Neuronal stem cell (in vitro differentiated cells): Measurements from ENCODE around the gene ARHGAP28.

Source experiments
- DNase-seq: peaks from one replicate; pipeline ENCODE4 v3.0.0-alpha.2; 2013; ENCODE audit warnings: low spot score
- H2AFZ ChIP-seq: one replicate; pipeline ENCODE4 v1.6.1; 2013; ENCODE audit warnings: mild to moderate bottlenecking, low read length, inconsistent platforms
- H2AK5ac ChIP-seq: 2 replicates; pipeline ENCODE4 v1.6.1; 2013; ENCODE audit warnings: low read depth, mild to moderate bottlenecking, inconsistent platforms, low read length, moderate library complexity, mixed read lengths
- H2BK120ac ChIP-seq: 2 replicates; pipeline ENCODE4 v1.6.1; 2013; ENCODE audit warnings: low read depth, mild to moderate bottlenecking, inconsistent platforms, low read length, moderate library complexity, mixed read lengths
- H2BK12ac ChIP-seq: one replicate; pipeline ENCODE4 v1.6.1; 2013; ENCODE audit warnings: low read length, inconsistent platforms
- H2BK15ac ChIP-seq: 2 replicates; pipeline ENCODE4 v1.6.1; 2013; ENCODE audit warnings: mild to moderate bottlenecking, low read length, inconsistent platforms, mixed read lengths
- H2BK5ac ChIP-seq: one replicate; pipeline ENCODE4 v1.6.1; 2013; ENCODE audit warnings: inconsistent platforms, mild to moderate bottlenecking, low read length, moderate library complexity
- H3K14ac ChIP-seq: one replicate; pipeline ENCODE4 v1.6.1; 2013; ENCODE audit warnings: low read length, inconsistent platforms
- H3K18ac ChIP-seq: 2 replicates; pipeline ENCODE4 v1.6.1; 2013; ENCODE audit warnings: low read length, inconsistent platforms
- H3K23ac ChIP-seq: 2 replicates; pipeline ENCODE4 v1.6.1; 2013; ENCODE audit warnings: low read depth, mild to moderate bottlenecking, mixed read lengths, low read length, inconsistent platforms; ENCODE audit not compliant: poor library complexity
- H3K27ac ChIP-seq: replicated peaks from 3 replicates; pipeline ENCODE4 v1.5.1; 2013; ENCODE audit warnings: low read length, inconsistent platforms
- H3K27me3 ChIP-seq, 3 experiments: 2 replicates each; pipeline ENCODE4 v1.6.1; 2013; ENCODE audit warnings: low read length in 3 of 3, mild to moderate bottlenecking in 2 of 3, inconsistent platforms in 1 of 3, low read depth in 1 of 3, mixed read lengths in 1 of 3, moderate library complexity in 1 of 3; ENCODE audit not compliant: control insufficient read depth in 3 of 3, insufficient read depth in 3 of 3
- H3K36me3 ChIP-seq, 2 donors: replicated peaks in 1 of 2; 2 replicates each; pipeline ENCODE4 v1.6.1; 2013; ENCODE audit warnings: low read length in 2 of 2; ENCODE audit not compliant: control insufficient read depth in 2 of 2, insufficient read depth in 2 of 2
- H3K4ac ChIP-seq: 2 replicates; pipeline ENCODE4 v1.6.1; 2013; ENCODE audit warnings: inconsistent platforms, mild to moderate bottlenecking, low read length, moderate library complexity
- H3K4me1 ChIP-seq, 2 donors: 1 replicate in 1 of 2; 2 replicates in 1 of 2; pipeline ENCODE4 v1.6.1; 2013; ENCODE audit warnings: low read length in 2 of 2, low read depth in 1 of 2; ENCODE audit not compliant: control insufficient read depth in 2 of 2, insufficient read depth in 1 of 2
- H3K4me2 ChIP-seq: one replicate; pipeline ENCODE4 v1.6.1; 2013; ENCODE audit warnings: mild to moderate bottlenecking, low read length, inconsistent platforms; ENCODE audit not compliant: insufficient read depth, poor library complexity, severe bottlenecking
- H3K4me3 ChIP-seq, 2 donors: 2 replicates each; pipeline ENCODE4 v1.5.1; 2013; ENCODE audit warnings: low read length in 2 of 2, mild to moderate bottlenecking in 2 of 2, inconsistent platforms in 1 of 2, moderate library complexity in 1 of 2
- H3K79me1 ChIP-seq: one replicate; pipeline ENCODE4 v1.6.1; 2013; ENCODE audit warnings: low read depth, mild to moderate bottlenecking, inconsistent platforms, low read length, moderate library complexity
- H3K9ac ChIP-seq: one replicate; pipeline ENCODE4 v1.6.1; 2013; ENCODE audit warnings: mild to moderate bottlenecking, low read depth, low read length, inconsistent platforms; ENCODE audit not compliant: poor library complexity
- H3K9me3 ChIP-seq, 2 donors: replicated peaks in 1 of 2; 2 replicates each; pipeline versions ENCODE3 to v1.6.1; 2013; ENCODE audit warnings: low read length in 2 of 2, mild to moderate bottlenecking in 2 of 2, inconsistent platforms in 1 of 2, low read depth in 1 of 2, mixed read lengths in 1 of 2, moderate library complexity in 1 of 2; ENCODE audit not compliant: control insufficient read depth in 2 of 2, insufficient read depth in 1 of 2
- H4K8ac ChIP-seq: one replicate; pipeline ENCODE4 v1.6.1; 2013; ENCODE audit warnings: low read depth, mild to moderate bottlenecking, inconsistent platforms, low read length, moderate library complexity
- H4K91ac ChIP-seq: one replicate; pipeline ENCODE4 v1.6.1; 2013; ENCODE audit warnings: low read length, low read depth, mild to moderate bottlenecking, inconsistent platforms; ENCODE audit not compliant: poor library complexity
- WGBS, 2 donors: extraction: QIAGEN DNeasy Blood & Tissue Kit; methylation state at CpG; one replicate each; pipeline ENCODE4 v1.1.7; 2013; ENCODE audit warnings: missing lambda C conversion rate in 2 of 2, mixed read lengths in 1 of 2; ENCODE audit not compliant: insufficient read length in 2 of 2, insufficient replicate concordance in 1 of 2; ENCODE audit errors: extremely low coverage in 2 of 2; 5-methylcytosine and 5-hydroxymethylcytosine counted together

The ARHGAP28 gene

GRCh38 chr18:6871566-6871965, 142.1 kb downstream of the ARHGAP28 start:
- no peak overlapping the region for H2AFZ ChIP-seq
- no peaks in the 10 kb centered on the region for H3K79me1 ChIP-seq
- no peak overlapping the region for H3K9ac ChIP-seq
- no peak overlapping the region for H2AK5ac ChIP-seq
- H2BK5ac ChIP-seq: no peak overlapping the region
- H4K8ac ChIP-seq: no peak overlapping the region
- no peaks in the 10 kb centered on the region for H3K27me3 ChIP-seq
- H3K36me3 ChIP-seq: peaks cover 3 to 18% of the 10 kb centered on the region in 2 donors
- WGBS, 2 donors: no CpG with 5 or more reads among the region's 6 CpGs
- H3K9me3 ChIP-seq: no peaks in the 10 kb centered on the region
- no peak overlapping the region for H3K18ac ChIP-seq
- H3K27ac ChIP-seq: no peak overlapping the region
- H2BK120ac ChIP-seq: no peak overlapping the region
- no peak overlapping the region for H3K4me3 ChIP-seq
- no peak for DNase-seq
- no peak overlapping the region for H2BK12ac ChIP-seq
- H2BK15ac ChIP-seq: no peak overlapping the region
- H4K91ac ChIP-seq: no peak overlapping the region
- H3K23ac ChIP-seq: no peak overlapping the region
- no peak overlapping the region for H3K4ac ChIP-seq
- H3K14ac ChIP-seq: no peak overlapping the region
- no peak overlapping the region for H3K4me2 ChIP-seq
- H3K4me1 ChIP-seq: peaks cover 5 to 6% of the 10 kb centered on the region in 2 donors

- Histone ChIP-seq H3K4ac (no peak overlapping the region), H3K14ac (no peak overlapping the region), H3K9ac (no peak overlapping the region), H2BK15ac (no peak overlapping the region), H3K18ac (no peak overlapping the region), H3K27me3 (no peaks in the 10 kb centered on the region), H3K27ac (no peak overlapping the region), H2AFZ (no peak overlapping the region), H2BK5ac (no peak overlapping the region), H2BK120ac (no peak overlapping the region), H3K4me2 (no peak overlapping the region), H2BK12ac (no peak overlapping the region), H3K36me3 (peaks cover 3 to 18% of the 10 kb centered on the region in 2 donors), H3K79me1 (no peaks in the 10 kb centered on the region), H3K23ac (no peak overlapping the region), H3K4me3 (no peak overlapping the region), H4K91ac (no peak overlapping the region), H3K4me1 (peaks cover 5 to 6% of the 10 kb centered on the region in 2 donors), H3K9me3 (no peaks in the 10 kb centered on the region), H2AK5ac (no peak overlapping the region), H4K8ac (no peak overlapping the region)
- no CpG with 5 or more reads among the region's 6 CpGs for WGBS, 2 donors
- no peak for DNase-seq
Measured at GRCh38 chr18:6873040-6873751, 143.7 kb downstream of the ARHGAP28 start.

DNA sequence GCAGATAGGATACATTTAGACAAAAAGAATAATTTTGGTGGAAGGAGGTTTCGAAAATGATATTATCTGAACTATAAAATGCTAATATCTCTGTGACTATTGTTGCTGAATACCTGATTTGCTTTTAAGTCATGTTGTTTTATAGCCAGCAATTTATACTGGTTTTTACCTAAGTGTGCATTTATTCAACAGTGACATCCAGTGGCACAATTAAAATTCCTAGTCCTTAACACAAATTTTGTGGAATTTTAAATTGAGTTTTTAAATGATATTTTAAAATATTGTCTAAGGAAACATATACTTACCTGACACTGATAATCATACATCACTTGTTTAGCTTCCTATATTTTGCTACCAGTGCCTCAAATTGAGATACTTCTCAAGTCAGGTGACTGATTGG, 144.8 kb downstream of the ARHGAP28 start:
- no peak overlapping the region for H2BK15ac ChIP-seq
- H2AK5ac ChIP-seq: no peak overlapping the region
- H3K4me1 ChIP-seq: peaks cover 5 to 8% of the 10 kb centered on the region in 2 donors
- H3K9me3 ChIP-seq: no peaks in the 10 kb centered on the region
- no peak overlapping the region for H4K91ac ChIP-seq
- no peak overlapping the region for H3K9ac ChIP-seq
- no peak overlapping the region for H2BK12ac ChIP-seq
- no peak overlapping the region for H3K23ac ChIP-seq
- no peak overlapping the region for H2BK120ac ChIP-seq
- no CpG with 5 or more reads among the region's 1 CpG for WGBS, 2 donors
- H2AFZ ChIP-seq: no peak overlapping the region
- H3K14ac ChIP-seq: no peak overlapping the region
- no peak overlapping the region for H3K4ac ChIP-seq
- H4K8ac ChIP-seq: no peak overlapping the region
- H3K36me3 ChIP-seq: peaks cover 3 to 18% of the 10 kb centered on the region in 2 donors
- H3K4me3 ChIP-seq: no peak overlapping the region
- H3K79me1 ChIP-seq: no peaks in the 10 kb centered on the region
- H3K27ac ChIP-seq: no peak overlapping the region
- no peak for DNase-seq
- no peak overlapping the region for H3K4me2 ChIP-seq
- no peak overlapping the region for H2BK5ac ChIP-seq
- no peak overlapping the region for H3K18ac ChIP-seq
- no peaks in the 10 kb centered on the region for H3K27me3 ChIP-seq

GRCh38 chr18:6875749-6876148, 146.2 kb downstream of the ARHGAP28 start:
- H3K27ac ChIP-seq: no peak overlapping the region
- H2BK15ac ChIP-seq: no peak overlapping the region
- peaks cover 11 to 20% of the 10 kb centered on the region in 2 donors for H3K4me1 ChIP-seq
- WGBS, 2 donors: no CpG with 5 or more reads among the region's 6 CpGs
- no peak overlapping the region for H4K91ac ChIP-seq
- no peak overlapping the region for H2BK12ac ChIP-seq
- H2BK120ac ChIP-seq: no peak overlapping the region
- H2AFZ ChIP-seq: no peak overlapping the region
- H3K9me3 ChIP-seq: no peaks in the 10 kb centered on the region
- no peak overlapping the region for H2BK5ac ChIP-seq
- peaks cover 3 to 18% of the 10 kb centered on the region in 2 donors for H3K36me3 ChIP-seq
- no peak for DNase-seq
- H3K14ac ChIP-seq: no peak overlapping the region
- no peak overlapping the region for H3K4me2 ChIP-seq
- no peaks in the 10 kb centered on the region for H3K79me1 ChIP-seq
- no peak overlapping the region for H3K18ac ChIP-seq
- no peaks in the 10 kb centered on the region for H3K27me3 ChIP-seq
- H3K4me3 ChIP-seq: no peak overlapping the region
- no peak overlapping the region for H4K8ac ChIP-seq
- H3K4ac ChIP-seq: no peak overlapping the region
- H3K9ac ChIP-seq: no peak overlapping the region
- H3K23ac ChIP-seq: no peak overlapping the region
- no peak overlapping the region for H2AK5ac ChIP-seq
